H9 (cell line): ENCODE measurements around the gene ARFGAP1. TPM values are rescaled to one million over a fixed set of nuclear protein-coding genes. Genes with fewer than 3 reads are reported as not detected.

Experiments used
- DNase-seq: peaks from one replicate; pipeline ENCODE4 v3.0.0-alpha.2; 2017
- H2AFZ ChIP-seq: one replicate; pipeline ENCODE4 v1.6.1; 2013; ENCODE audit warnings: mild to moderate bottlenecking, low read length, control low read depth, moderate library complexity
- H2AK5ac ChIP-seq: 2 replicates; pipeline ENCODE4 v1.6.1; 2013; ENCODE audit warnings: low read length, control low read depth, mixed read lengths; ENCODE audit not compliant: insufficient read length
- H2BK120ac ChIP-seq: one replicate; pipeline ENCODE4 v1.6.1; 2013; ENCODE audit warnings: low read depth, mild to moderate bottlenecking, low read length, control low read depth, inconsistent platforms; ENCODE audit not compliant: poor library complexity, severe bottlenecking
- H2BK12ac ChIP-seq: 2 replicates; pipeline ENCODE4 v1.6.1; 2013; ENCODE audit warnings: low read length, control low read depth, mixed read lengths, low read depth; ENCODE audit not compliant: insufficient read length
- H2BK15ac ChIP-seq: 2 replicates; pipeline ENCODE4 v1.6.1; 2013; ENCODE audit warnings: low read depth, low read length, control low read depth
- H2BK20ac ChIP-seq: one replicate; pipeline ENCODE4 v1.6.1; 2013; ENCODE audit warnings: low read depth, mild to moderate bottlenecking, low read length, control low read depth, inconsistent platforms; ENCODE audit not compliant: poor library complexity, severe bottlenecking
- H2BK5ac ChIP-seq: 2 replicates; pipeline ENCODE4 v1.6.1; 2013; ENCODE audit warnings: low read length, control low read depth, mixed read lengths; ENCODE audit not compliant: insufficient read length
- H3K14ac ChIP-seq: 2 replicates; pipeline ENCODE4 v1.6.1; 2013; ENCODE audit warnings: low read length, control low read depth; ENCODE audit not compliant: insufficient read depth
- H3K18ac ChIP-seq: 2 replicates; pipeline ENCODE4 v1.6.1; 2013; ENCODE audit warnings: low read depth, mild to moderate bottlenecking, mixed read lengths, low read length, control low read depth; ENCODE audit not compliant: insufficient read length
- H3K23ac ChIP-seq: 2 replicates; pipeline ENCODE4 v1.6.1; 2013; ENCODE audit warnings: low read length, control low read depth, mixed read lengths, low read depth; ENCODE audit not compliant: insufficient read length
- H3K23me2 ChIP-seq: 2 replicates; pipeline ENCODE4 v1.6.1; 2013; ENCODE audit warnings: low read depth, mild to moderate bottlenecking, mixed read lengths, low read length, control low read depth; ENCODE audit not compliant: insufficient read length, poor library complexity, severe bottlenecking
- H3K27ac ChIP-seq: 2 replicates; pipeline ENCODE4 v1.5.1; 2013; ENCODE audit warnings: low read length, control low read depth, mixed read lengths, low read depth; ENCODE audit not compliant: insufficient read length
- H3K27me3 ChIP-seq: 2 replicates; pipeline ENCODE4 v1.6.1; 2013; ENCODE audit warnings: low read length, control low read depth, inconsistent platforms; ENCODE audit not compliant: insufficient read depth
- H3K4ac ChIP-seq: 2 replicates; pipeline ENCODE4 v1.6.1; 2013; ENCODE audit warnings: low read depth, mild to moderate bottlenecking, control low read depth, inconsistent platforms, low read length, moderate library complexity
- H3K4me1 ChIP-seq: 2 replicates; pipeline ENCODE4 v1.6.1; 2013; ENCODE audit warnings: low read length, control low read depth, inconsistent platforms; ENCODE audit not compliant: insufficient read depth
- H3K4me2 ChIP-seq: 2 replicates; pipeline ENCODE4 v1.6.1; 2013; ENCODE audit warnings: low read length, control low read depth, mixed read lengths; ENCODE audit not compliant: insufficient read length, insufficient read depth
- H3K56ac ChIP-seq: 2 replicates; pipeline ENCODE4 v1.6.1; 2013; ENCODE audit warnings: low read depth, mild to moderate bottlenecking, mixed read lengths, low read length, control low read depth; ENCODE audit not compliant: insufficient read length
- H3K79me1 ChIP-seq: 2 replicates; pipeline ENCODE4 v1.6.1; 2013; ENCODE audit warnings: low read depth, mild to moderate bottlenecking, moderate library complexity, low read length, control low read depth, inconsistent platforms; ENCODE audit not compliant: insufficient read depth, poor library complexity, severe bottlenecking
- H3K79me2 ChIP-seq: 2 replicates; pipeline ENCODE4 v1.6.1; 2013; ENCODE audit warnings: low read length, control low read depth, inconsistent platforms; ENCODE audit not compliant: insufficient read depth
- H3K9ac ChIP-seq: 2 replicates; pipeline ENCODE4 v1.6.1; 2013; ENCODE audit warnings: low read length, control low read depth, mixed read lengths; ENCODE audit not compliant: insufficient read length; ENCODE audit errors: extremely low read depth
- H3K9me3 ChIP-seq: one replicate; pipeline ENCODE4 v1.6.1; 2013; ENCODE audit warnings: low read depth, low read length, inconsistent platforms; ENCODE audit not compliant: control insufficient read depth
- H3T11ph ChIP-seq: one replicate; pipeline ENCODE4 v1.6.1; 2013; ENCODE audit warnings: mild to moderate bottlenecking, low read length, control low read depth, inconsistent platforms
- H4K20me1 ChIP-seq: one replicate; pipeline ENCODE4 v1.6.1; 2013; ENCODE audit not compliant: control insufficient read depth, insufficient read length, insufficient read depth
- H4K5ac ChIP-seq: 2 replicates; pipeline ENCODE4 v1.6.1; 2013; ENCODE audit warnings: low read depth, mild to moderate bottlenecking, mixed read lengths, low read length, control low read depth; ENCODE audit not compliant: insufficient read length
- H4K8ac ChIP-seq: replicated peaks from 2 replicates; pipeline ENCODE4 v1.6.1; 2013; ENCODE audit warnings: low read length, control low read depth, mixed read lengths, low read depth; ENCODE audit not compliant: insufficient read length
- H4K91ac ChIP-seq: 2 replicates; pipeline ENCODE4 v1.6.1; 2013; ENCODE audit warnings: low read depth, mild to moderate bottlenecking, moderate library complexity, mixed read lengths, low read length, control low read depth; ENCODE audit not compliant: insufficient read length
- H3K27ac Mint-ChIP-seq, 3 experiments: 2 replicates in 2 of 3; 3 replicates in 1 of 3; pipeline ENCODE4 v1.8.0; 2020 to 2021; ENCODE audit warnings: mixed read lengths in 3 of 3, mild to moderate bottlenecking in 1 of 3, moderate library complexity in 1 of 3
- H3K27me3 Mint-ChIP-seq: 2 replicates; pipeline ENCODE4 v1.8.0; 2021; ENCODE audit warnings: low read depth, mild to moderate bottlenecking, moderate library complexity, mixed read lengths
- H3K36me3 Mint-ChIP-seq, 3 experiments: 2 replicates in 2 of 3; 3 replicates in 1 of 3; pipeline ENCODE4 v1.8.0; 2020 to 2021; ENCODE audit warnings: low read depth in 3 of 3, mixed read lengths in 3 of 3; ENCODE audit not compliant: insufficient read depth in 1 of 3
- H3K4me1 Mint-ChIP-seq, 2 experiments: 2 replicates each; pipeline ENCODE4 v1.8.0; 2020; ENCODE audit warnings: mixed read lengths in 2 of 2
- H3K4me3 Mint-ChIP-seq, 2 experiments: 2 replicates in 1 of 2; 3 replicates in 1 of 2; pipeline ENCODE4 v1.8.0; 2020 to 2021; ENCODE audit warnings: mild to moderate bottlenecking in 2 of 2, mixed read lengths in 2 of 2, moderate library complexity in 1 of 2
- H3K9me3 Mint-ChIP-seq, 2 experiments: 2 replicates in 1 of 2; 3 replicates in 1 of 2; pipeline ENCODE4 v1.8.0; 2020; ENCODE audit warnings: mild to moderate bottlenecking in 2 of 2, mixed read lengths in 2 of 2, moderate library complexity in 1 of 2
- WGBS: extraction: QIAGEN DNeasy Blood & Tissue Kit; methylation state at CpG from one replicate; pipeline ENCODE4 v1.1.7; 2013; ENCODE audit warnings: missing lambda C conversion rate, low lambda C conversion rate, mixed read lengths; ENCODE audit not compliant: insufficient read length; ENCODE audit errors: extremely low coverage; 5-methylcytosine and 5-hydroxymethylcytosine counted together
- total RNA-seq: library from RNA; stranded (reverse); gene quantifications from 2 replicates; pipeline ENCODE4 v1.2.1, GENCODE V29; 2021
- TF ChIP-seq, protein P1 (sequence below): fragments of 200-600 bp; sonication (generic); conservative IDR thresholded peaks from 3 replicates; pipeline ENCODE4 v1.8.0; 2021; ENCODE audit warnings: antibody characterized with exemption, mild to moderate bottlenecking

The ARFGAP1 gene
- total RNA-seq, 1 experiment from 2014 or later: 114 TPM

DNA sequence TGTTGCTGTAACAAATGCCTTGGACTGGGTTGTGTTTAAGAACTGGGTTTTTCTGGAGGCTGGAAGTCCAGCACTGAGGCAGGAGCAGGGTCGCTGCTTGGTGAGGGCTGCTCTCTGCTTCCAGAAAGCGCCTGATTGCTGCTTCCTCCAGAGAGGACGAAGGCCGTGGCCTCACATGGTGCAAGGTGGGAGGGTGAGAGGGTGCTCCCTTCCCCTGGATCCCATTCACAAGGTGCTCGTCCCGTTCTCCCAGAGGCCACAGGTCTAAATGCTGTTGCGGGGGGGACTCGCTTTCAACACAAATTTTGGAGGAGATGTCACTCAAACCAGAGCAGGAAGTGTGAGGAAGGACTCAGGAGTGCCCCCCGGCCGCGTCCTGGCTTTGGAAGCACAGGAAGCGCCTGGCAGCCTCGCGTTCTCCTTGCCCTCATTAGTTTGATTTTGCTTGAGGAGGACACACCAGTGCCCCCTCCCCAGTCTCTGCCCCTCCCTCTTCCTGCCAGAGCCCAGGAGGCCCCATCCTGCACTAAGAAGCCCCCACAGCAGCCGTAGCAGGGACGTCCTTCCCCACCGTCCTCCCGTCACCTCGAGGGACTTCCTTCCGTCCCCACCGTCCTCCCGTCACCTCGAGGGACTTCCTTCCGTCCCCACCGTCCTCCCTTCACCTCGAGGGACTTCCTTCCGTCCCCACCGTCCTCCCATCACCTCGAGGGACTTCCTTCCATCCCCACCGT is 10.7 kb upstream of the ARFGAP1 start:
- Histone ChIP-seq H2BK15ac (no peak overlapping the region), H2BK120ac (no peak overlapping the region), H3K56ac (no peak overlapping the region), H3K23me2 (no peaks in the 10 kb centered on the region), H2BK5ac (no peak overlapping the region), H3K27ac (no peak overlapping the region), H4K20me1 (no peaks in the 10 kb centered on the region), H4K8ac (no peak overlapping the region), H3K23ac (no peak overlapping the region), H3K4me2 (no peak overlapping the region), H3T11ph (no peak overlapping the region), H3K79me1 (no peaks in the 10 kb centered on the region), H3K18ac (no peak overlapping the region), H2BK12ac (no peak overlapping the region), H4K91ac (no peak overlapping the region), H3K27me3 (no peaks in the 10 kb centered on the region), H3K9ac (no peak overlapping the region), H2AK5ac (no peak overlapping the region), H3K9me3 (no peaks in the 10 kb centered on the region), H4K5ac (no peak overlapping the region), H3K79me2 (no peaks in the 10 kb centered on the region), H3K4ac (no peak overlapping the region), H3K14ac (no peak overlapping the region; the same call in 1 of the 2 replicates), H2AFZ (no peak overlapping the region), H2BK20ac (no peak overlapping the region), H3K4me1 (no peaks in the 10 kb centered on the region; the same call in 1 of the 2 replicates)
- TF ChIP-seq, protein P1, sequence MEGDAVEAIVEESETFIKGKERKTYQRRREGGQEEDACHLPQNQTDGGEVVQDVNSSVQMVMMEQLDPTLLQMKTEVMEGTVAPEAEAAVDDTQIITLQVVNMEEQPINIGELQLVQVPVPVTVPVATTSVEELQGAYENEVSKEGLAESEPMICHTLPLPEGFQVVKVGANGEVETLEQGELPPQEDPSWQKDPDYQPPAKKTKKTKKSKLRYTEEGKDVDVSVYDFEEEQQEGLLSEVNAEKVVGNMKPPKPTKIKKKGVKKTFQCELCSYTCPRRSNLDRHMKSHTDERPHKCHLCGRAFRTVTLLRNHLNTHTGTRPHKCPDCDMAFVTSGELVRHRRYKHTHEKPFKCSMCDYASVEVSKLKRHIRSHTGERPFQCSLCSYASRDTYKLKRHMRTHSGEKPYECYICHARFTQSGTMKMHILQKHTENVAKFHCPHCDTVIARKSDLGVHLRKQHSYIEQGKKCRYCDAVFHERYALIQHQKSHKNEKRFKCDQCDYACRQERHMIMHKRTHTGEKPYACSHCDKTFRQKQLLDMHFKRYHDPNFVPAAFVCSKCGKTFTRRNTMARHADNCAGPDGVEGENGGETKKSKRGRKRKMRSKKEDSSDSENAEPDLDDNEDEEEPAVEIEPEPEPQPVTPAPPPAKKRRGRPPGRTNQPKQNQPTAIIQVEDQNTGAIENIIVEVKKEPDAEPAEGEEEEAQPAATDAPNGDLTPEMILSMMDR: no peak
- H3K9me3 Mint-ChIP-seq: no peaks in the 10 kb centered on the region; a peak in 1 of 5 replicates
- H3K4me3 Mint-ChIP-seq: no peak overlapping the region; a peak in 1 of 5 replicates
- peak overlapping the region in 1 of 3 experiments; percentile 87; a peak in 2 of 7 replicates for H3K27ac Mint-ChIP-seq
- WGBS: no CpG with 5 or more reads among the region's 30 CpGs
- peaks cover 17% of the 10 kb centered on the region for H3K27me3 Mint-ChIP-seq
- DNase-seq: no peak
- peaks cover 4 to 22% of the 10 kb centered on the region in 2 experiments for H3K4me1 Mint-ChIP-seq
- H3K36me3 Mint-ChIP-seq: no peaks in the 10 kb centered on the region
